Measurements from ENCODE around the gene CEP63. TPM values are rescaled to one million over a fixed set of nuclear protein-coding genes. Genes with fewer than 3 reads are reported as not detected.
A peak's percentile ranks its signal among the peaks of the same experiment; 100 is the strongest.

CEP63 gene
- total and polyA plus RNA-seq, 12 donors = 20.1 to 38.8 (median 30.8) TPM

DNA sequence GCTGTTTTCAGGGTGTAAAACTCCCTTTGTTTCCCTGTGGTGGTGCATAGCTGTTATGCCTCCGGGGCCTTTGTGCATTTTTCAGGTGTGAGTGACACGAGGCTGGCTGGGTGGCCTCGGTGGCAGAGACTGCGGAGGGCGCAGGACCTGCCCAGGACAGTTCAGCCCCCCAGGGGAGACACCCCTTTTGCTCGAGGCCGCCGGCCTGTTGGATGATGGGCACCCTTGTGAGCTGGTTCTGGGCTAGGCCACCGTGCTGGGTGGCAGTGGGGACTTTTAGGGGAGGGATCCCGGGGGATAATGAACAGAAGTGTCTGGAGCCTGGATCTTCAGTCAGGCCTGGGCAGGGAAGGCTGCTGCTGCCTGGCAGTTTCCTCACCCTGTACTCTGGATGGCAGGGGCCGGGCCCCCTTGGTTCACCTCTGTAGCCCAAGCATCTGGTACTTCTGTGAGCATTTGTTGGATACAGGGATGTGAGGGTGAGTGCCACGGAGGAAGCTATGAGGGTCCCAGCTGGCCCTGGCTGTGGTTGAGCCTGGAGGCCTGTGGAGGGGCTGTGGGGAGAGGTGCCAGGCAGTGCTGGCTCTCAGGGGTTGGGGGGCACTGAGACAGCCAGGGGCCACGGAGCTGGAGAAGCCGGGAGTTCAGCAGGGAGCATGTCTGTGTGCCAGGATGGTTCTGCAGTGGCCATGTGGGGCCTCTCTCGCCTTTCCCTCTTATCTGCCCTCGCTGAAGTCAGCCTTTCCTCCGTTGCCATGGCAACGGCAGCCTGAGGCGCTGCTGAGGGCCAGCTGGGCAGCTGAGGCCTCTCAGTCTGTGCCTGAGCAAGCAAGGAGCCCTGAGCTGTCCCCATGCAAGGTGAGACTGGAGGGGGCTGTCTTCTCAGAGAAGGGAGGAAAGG is 115.9 kb downstream of the CEP63 start:
- Histone ChIP-seq H3K4me1 (peaks cover 0 to 27% (median 4%) of the 10 kb centered on the region in 9 donors), H3K4me3 (no peak overlapping the region), H3K36me3 (no peaks in the 10 kb centered on the region), H3K9me3 (no peaks in the 10 kb centered on the region), H3K27ac (no peak overlapping the region), H3K27me3 (no peaks in the 10 kb centered on the region)
- TF ChIP-seq, protein P1, sequence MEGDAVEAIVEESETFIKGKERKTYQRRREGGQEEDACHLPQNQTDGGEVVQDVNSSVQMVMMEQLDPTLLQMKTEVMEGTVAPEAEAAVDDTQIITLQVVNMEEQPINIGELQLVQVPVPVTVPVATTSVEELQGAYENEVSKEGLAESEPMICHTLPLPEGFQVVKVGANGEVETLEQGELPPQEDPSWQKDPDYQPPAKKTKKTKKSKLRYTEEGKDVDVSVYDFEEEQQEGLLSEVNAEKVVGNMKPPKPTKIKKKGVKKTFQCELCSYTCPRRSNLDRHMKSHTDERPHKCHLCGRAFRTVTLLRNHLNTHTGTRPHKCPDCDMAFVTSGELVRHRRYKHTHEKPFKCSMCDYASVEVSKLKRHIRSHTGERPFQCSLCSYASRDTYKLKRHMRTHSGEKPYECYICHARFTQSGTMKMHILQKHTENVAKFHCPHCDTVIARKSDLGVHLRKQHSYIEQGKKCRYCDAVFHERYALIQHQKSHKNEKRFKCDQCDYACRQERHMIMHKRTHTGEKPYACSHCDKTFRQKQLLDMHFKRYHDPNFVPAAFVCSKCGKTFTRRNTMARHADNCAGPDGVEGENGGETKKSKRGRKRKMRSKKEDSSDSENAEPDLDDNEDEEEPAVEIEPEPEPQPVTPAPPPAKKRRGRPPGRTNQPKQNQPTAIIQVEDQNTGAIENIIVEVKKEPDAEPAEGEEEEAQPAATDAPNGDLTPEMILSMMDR (IDR thresholded peaks at IDR 0.05) = no peak
- DNase-seq = no peak
- intact Hi-C loops (cut with DNase I) = loop anchor here in 8 of 10 donors (2.0 to 10.0 kb wide), 9 partner anchors 41 to 1296 kb away; no protein-coding TSS in a partner anchor
- peak in 4 of 8 donors; percentile 7 to 33 (median 25) for ATAC-seq
- WGBS, 2 donors = 47 to 51% methylated on average over 19 of the region's 19 CpGs

DNA sequence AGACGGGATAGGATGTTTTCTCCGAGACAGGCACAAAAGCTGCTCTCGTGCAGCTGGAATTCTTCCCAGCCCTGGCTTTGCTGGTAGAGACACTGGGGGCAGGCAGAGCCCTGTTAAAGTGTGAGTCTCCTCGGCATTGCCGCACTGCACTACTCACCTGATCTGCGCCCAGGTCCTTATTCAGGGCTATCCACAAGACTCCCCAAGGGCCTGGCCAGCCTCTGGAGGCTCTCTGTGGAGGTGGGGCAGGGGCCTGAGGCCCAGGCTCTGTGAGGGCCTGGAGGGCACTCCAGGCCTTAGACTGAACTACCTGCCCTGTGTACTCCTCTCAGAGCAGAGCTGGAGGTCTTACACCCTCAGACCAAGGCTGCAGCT is 116.6 kb downstream of the CEP63 start:
- TF ChIP-seq, protein P1 (IDR thresholded peaks at IDR 0.05) = no peak
- WGBS, 2 donors = 60 to 64% methylated on average over 6 of the region's 6 CpGs
- no peaks in the 10 kb centered on the region for H3K27me3 ChIP-seq
- H3K9me3 ChIP-seq = no peaks in the 10 kb centered on the region
- no peak overlapping the region for H3K4me3 ChIP-seq
- no peaks in the 10 kb centered on the region for H3K36me3 ChIP-seq
- no peak overlapping the region for H3K27ac ChIP-seq
- ATAC-seq = peak in 1 of 8 donors; percentile 39
- H3K4me1 ChIP-seq = peaks cover 0 to 34% (median 6%) of the 10 kb centered on the region in 9 donors
- DNase-seq = no peak
- intact Hi-C loops (cut with DNase I) = loop anchor here in 7 of 10 donors (5.0 to 10.0 kb wide), 8 partner anchors 40 to 1295 kb away; no protein-coding TSS in a partner anchor

DNA sequence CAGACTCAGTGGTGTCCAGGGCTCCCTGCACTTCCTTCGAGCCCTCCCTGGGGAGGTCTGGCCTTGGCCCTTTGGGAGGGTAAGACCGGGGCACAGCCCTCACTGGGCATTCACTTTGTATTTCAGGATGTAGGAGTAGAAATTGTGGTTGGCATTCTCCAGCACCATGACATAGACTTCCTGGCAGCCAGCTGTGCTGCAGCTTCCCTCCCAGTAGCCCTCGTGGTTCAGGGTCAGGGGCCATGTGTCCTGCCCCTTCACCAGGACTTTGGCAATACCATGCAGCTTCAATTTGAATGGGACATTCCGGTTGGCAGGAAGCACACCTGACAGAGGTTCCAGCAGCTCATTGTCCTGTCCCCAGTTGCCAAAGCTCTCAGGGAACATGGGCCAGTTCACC is 117.6 kb downstream of the CEP63 start:
- no peak for DNase-seq
- 58 to 73% methylated on average over 4 of the region's 4 CpGs for WGBS, 2 donors
- ATAC-seq = no peak
- TF ChIP-seq, protein P1 (IDR thresholded peaks at IDR 0.05) = no peak
- Histone ChIP-seq H3K36me3 (peaks cover 0 to 6% (median 0%) of the 10 kb centered on the region in 9 donors), H3K4me3 (no peak overlapping the region), H3K27ac (no peak overlapping the region), H3K4me1 (peaks cover 0 to 36% (median 6%) of the 10 kb centered on the region in 9 donors), H3K9me3 (no peaks in the 10 kb centered on the region), H3K27me3 (no peaks in the 10 kb centered on the region)
- intact Hi-C loops (cut with DNase I) = loop anchor here in 7 of 10 donors (5.0 to 10.0 kb wide), 8 partner anchors 39 to 1294 kb away; no protein-coding TSS in a partner anchor

DNA sequence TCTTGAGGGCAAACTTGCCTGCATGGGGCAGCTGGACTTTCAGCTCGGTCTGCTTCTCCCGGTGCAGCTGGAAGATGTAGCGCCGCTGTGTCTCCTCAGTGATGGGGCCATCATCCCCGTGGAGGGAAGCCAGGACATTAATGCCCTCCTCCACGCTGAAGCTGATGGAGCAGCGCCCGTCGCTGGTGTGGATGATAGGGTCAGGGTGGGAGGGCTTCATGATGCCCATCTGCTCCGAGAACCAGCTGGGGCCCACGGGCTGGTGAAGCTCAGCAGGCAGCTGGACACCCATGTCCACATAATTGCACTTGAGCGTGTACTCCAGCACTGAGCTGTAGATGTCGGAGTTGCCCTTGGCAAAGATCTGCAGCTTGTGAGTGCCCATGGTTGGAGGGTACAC is 118.1 kb downstream of the CEP63 start:
- Histone ChIP-seq H3K4me1 (peaks cover 0 to 32% (median 6%) of the 10 kb centered on the region in 9 donors), H3K27ac (no peak overlapping the region), H3K36me3 (peaks cover 0 to 7% (median 0%) of the 10 kb centered on the region in 9 donors), H3K4me3 (no peak overlapping the region), H3K9me3 (no peaks in the 10 kb centered on the region), H3K27me3 (no peaks in the 10 kb centered on the region)
- DNase-seq (no peak), ATAC-seq (no peak)
- intact Hi-C loops (cut with DNase I) = loop anchor here in 7 of 10 donors (5.0 to 10.0 kb wide), 8 partner anchors 38 to 1293 kb away; no protein-coding TSS in a partner anchor
- 93% methylated on average over 13 of the region's 13 CpGs for WGBS, 2 donors
- TF ChIP-seq, protein P1 (IDR thresholded peaks at IDR 0.05) = no peak

Data from heart right ventricle (tissue), 16 donors.